Colon (tissue), 2 donors: ENCODE measurements around the gene CFAP46.

ENCODE experiments used
- FAIRE-seq: peaks from 2 replicates; lab custom pipeline; 2012; peaks lifted over from hg19 to GRCh38; lab: Jason Lieb, UNC
- donor health status: control.
- donor health status: control.

The CFAP46 gene

GRCh38 chr10:132861884-132862461, 80.4 kb downstream of the CFAP46 start:
- FAIRE-seq: no peak

DNA sequence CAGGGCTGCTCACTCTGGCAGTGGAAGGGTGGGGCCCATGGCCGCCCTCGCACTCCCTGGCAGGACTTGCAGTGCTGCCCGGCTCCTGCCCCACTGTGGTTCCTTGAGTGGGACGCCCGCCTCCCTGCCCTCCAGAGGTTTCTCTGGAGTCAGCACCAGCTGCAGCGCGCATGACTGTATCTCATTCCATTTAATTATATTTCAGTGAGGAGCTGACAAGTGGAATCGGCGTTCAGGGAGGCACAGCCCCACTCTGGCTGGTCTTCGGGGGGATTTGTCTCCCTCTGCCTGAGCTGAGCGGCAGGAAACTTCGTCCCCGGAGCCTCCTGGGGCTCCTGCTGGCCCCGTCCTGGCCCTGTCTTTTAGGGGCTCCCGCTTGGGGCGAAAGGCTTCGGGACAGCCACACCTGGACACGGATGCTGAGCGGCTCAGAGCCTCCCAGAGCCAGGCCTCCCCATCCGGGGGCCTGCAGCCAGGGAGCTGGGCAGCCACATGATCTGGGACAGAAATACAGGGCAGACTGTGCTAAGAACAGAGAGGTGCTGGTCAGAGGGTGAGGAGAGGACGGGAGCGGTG, 81.2 kb downstream of the CFAP46 start:
- no peak for FAIRE-seq

GRCh38 chr10:132860532-132860931, 81.8 kb downstream of the CFAP46 start:
- no peak for FAIRE-seq

DNA sequence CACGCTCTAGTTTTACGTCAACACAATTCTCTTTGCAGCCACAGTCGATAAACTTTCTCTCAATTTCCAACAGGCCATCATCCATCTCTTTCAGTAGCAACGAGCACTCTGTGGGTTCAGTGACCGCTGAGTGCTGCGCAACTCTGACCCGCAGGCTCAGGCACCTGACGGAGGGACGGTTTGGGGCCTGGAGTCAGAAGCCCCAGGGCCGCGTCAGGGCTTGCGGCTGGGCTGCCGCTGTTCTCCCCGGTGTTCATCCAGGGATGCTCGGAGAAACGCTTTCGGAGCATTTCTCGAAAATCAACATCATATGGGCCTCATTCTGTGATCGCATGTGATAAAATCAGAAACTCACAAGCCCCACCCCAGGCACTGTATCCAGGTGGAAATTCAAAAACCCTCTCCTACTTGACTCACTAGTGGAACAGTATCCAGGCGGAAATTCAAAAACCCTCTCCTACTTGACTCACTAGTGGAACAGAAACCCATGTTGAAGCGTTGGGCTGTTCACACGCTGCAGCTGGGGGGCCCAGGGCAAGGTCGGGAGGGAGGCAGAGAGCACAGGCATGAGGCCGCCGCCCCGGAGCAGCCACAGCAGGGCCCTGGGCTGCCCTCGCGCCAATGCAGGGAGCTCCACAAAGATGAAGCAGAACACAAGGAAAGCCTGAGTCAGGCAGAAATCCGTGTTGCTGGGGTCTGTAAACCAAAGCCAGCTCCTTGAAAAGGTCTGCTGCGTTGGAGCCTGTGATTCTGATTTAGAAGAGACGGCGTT, 83.1 kb downstream of the CFAP46 start:
- FAIRE-seq: no peak

- no peak for FAIRE-seq
Measured at GRCh38 chr10:132858121-132859081, 84.0 kb downstream of the CFAP46 start.

DNA sequence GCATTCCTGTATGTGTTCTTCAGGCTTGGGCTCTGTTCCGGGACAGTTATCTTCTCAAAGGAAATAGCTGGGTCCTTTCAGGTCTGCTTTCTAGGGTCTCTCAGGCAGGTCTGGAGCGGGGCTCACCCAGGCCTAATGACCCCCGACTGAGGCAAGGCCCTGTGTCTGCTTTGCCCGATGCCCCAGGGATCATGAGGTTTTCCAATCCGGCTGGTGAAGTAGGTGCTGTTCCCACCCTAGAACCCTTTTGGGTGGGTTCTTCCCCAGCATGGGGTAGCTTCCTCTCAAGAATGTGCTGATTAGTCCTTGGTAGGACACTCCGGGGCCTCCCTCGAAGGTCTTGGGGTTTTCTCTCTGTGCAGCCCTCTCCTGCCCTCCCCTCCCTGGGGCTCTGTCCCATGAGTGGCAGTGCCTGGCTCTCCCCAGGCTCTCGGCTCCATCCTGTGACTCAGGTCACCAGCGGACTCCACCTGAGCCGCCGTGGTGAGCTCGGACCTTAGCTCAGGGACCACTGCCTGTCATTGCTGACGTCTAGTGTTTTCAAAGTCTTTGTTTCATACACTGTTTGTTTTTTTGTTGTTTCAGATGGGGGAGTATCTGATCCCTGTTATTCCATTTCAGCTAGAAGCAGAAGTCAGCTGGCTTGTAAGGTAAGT, 85.4 kb downstream of the CFAP46 start:
- no peak for FAIRE-seq

DNA sequence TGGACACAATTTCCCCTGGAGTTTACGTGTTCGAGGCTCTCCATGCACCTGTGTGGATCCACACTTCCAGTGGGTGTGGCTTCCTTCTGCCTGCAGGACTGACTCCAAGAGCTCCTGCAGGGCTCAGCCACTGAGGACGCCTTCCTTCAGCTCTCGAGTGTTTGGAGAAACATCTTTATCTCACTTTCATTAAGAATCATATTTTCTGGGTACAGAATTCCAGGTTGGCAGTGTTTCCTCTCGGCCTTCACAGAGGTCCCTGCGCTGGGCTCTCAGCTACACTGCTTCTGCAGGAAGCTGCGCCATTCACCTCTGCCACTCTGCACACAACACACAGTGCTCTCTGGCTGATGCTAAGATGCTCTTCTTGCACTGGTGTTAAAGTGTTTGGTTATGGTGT, 86.5 kb downstream of the CFAP46 start:
- no peak for FAIRE-seq

- FAIRE-seq: no peak
Measured at GRCh38 chr10:132851451-132851850, 90.9 kb downstream of the CFAP46 start.

GRCh38 chr10:132850896-132851295, 91.5 kb downstream of the CFAP46 start:
- no peak for FAIRE-seq

DNA sequence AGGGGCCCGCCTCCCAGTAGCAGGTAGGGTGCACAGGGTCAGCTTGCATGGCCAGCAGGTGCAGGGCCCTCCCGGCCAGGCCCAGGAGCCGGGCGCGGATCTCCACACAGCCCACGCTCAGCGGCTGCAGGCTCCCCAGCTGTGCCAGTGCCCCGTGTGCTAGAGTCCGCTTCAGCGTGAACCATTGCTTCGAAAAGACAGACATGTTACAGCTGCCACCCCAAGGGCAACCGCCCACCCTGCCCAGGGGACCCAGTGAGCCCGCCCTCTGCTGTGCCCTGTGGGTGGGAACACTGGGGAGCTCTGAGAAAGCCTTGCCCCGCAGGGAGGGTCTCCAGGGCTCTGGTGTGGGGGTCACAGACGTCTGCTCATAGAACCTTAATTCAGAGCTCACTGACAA, 92.1 kb downstream of the CFAP46 start:
- FAIRE-seq: no peak

- FAIRE-seq: no peak
Measured at GRCh38 chr10:132849546-132850031, 92.8 kb downstream of the CFAP46 start.

- no peak for FAIRE-seq
Measured at GRCh38 chr10:132848951-132849545, 93.3 kb downstream of the CFAP46 start.

DNA sequence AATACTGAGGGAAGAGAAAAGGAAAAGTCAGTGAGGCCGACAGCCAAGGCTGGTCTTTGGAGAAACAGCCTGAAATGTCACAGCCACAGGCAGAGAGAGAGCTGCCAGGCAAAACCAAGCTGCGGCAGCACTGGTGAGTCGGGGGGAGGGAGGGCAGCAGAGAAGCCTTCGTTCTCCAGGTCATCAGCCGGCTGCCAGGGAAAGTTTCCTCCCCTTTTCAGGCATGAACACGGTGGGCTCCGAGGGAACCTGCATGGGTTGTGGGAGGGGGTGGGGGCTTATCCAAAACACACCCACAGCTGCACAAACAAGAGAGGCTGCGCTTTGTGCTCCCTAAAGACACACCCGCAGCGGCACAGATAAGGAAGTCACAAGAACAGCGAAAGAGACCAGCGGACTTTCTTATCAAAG, 94.1 kb downstream of the CFAP46 start:
- no peak for FAIRE-seq

GRCh38 chr10:132847856-132848255, 94.5 kb downstream of the CFAP46 start:
- FAIRE-seq: no peak

- FAIRE-seq: no peak
Measured at GRCh38 chr10:132847416-132847777, 95.0 kb downstream of the CFAP46 start.

- FAIRE-seq: no peak
Measured at GRCh38 chr10:132846631-132847415, 95.5 kb downstream of the CFAP46 start.

DNA sequence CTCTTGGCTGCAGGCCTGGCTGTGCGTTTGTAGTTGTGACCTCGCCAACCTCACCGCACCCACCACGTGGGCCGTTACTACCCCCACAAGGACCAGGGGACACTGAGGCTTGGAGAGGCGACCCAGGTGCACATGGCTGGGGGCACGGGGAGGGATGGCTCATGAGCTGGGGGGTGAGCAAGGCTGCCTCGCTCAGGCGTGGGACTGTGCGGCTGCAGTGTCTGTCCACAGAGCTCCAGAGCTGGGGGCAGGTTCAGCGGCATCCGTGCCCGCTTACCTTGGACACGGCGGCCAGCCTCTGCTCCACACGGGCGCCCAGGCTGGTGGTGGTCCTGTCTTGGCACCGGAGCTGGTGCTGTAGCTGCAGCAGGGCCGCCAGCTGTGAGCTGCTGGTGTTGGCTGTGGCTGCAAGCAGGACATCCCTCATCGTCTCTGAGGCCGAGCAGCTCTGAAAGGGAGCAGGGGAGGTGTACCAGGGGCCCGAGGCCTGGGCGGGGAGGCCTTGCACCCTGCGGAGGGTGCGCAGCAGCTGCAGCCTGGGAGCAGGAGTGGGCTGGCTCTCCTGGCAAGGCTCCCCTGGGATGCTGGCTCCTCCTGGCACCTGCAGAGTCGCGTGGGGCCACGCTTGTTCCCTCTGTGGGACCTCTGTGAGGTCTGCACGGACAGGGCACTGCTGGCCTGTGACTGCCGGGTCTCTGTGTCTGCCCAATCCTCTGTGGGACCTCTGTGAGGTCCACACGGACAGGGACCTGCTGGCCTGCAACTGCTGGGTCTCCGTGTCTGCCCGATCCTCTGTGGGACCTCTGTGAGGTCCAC, 96.4 kb downstream of the CFAP46 start:
- FAIRE-seq: no peak

DNA sequence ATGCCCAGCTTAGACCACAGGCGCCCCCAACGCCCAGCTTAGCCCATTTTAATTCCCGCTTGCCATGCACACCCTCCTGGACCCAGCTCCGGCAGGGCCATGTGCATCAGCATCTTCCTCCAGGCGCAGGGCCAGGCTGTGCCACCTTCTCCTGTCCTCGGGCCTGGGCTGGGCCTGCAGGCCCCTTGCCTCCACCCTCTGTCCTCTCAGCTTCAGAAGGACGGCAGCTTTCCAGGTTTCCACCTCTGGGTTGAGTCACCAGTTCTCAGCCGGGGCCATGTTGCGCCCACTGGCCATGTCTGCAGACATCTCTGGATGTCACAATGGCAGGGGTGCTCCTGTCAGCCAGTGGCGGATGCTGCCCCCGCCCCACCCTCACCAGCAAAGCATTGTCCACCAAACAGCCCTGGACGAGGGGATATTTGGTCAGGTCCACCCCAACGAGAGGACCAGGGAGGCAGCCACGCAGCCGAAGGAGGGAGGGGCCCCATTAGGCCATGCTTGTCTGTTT, 97.3 kb downstream of the CFAP46 start:
- no peak for FAIRE-seq

DNA sequence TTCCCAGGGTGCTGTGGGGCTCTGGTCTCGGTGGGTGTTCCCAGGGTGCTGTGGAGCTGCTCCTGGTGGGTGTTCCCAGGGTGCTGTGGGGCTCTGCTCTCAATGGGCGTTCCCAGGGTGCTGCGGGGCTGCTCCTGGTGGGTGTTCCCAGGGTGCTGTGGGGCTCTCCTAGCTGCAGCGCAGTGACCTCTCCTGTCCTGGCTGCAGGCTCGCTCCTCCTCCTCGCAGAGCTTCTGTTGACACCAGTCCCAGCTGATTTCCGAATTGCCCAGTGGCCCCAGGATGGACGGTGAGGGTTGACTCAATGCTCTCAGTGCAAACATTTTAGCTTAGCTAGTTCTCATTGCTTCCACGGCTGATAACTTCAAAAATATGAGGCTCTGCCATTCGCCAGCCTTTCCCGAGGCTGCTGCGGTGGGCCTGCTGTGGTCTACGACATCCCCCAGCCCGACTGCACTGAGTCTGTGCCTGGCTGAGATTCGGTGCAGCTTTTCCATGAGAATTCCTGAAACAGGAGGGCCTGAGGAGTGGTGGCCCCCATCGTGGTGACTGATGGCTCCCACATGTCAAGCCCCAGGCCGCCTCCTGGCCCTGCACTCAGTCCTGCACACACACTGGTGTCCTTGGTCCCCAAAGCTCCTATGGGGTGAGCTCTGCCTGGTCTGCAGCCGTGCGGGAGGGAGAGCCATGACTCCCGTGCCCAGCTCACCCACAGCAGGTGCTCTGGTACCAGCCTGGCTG, 98.1 kb downstream of the CFAP46 start:
- no peak for FAIRE-seq
